GM12864 (cell line): ENCODE results near the gene VEGFC.
A peak's percentile ranks its signal among the peaks of the same experiment; 100 is the strongest.

Source experiments
- DNase-seq: peaks from one replicate; pipeline ENCODE4 v3.0.0-alpha.2; 2011; ENCODE audit warnings: low read depth
- H3K4me3 ChIP-seq: 2 replicates; pipeline ENCODE4 v1.5.1; 2011; ENCODE audit warnings: mild to moderate bottlenecking, low read depth, low read length, control low read depth
- CTCF ChIP-seq: IDR thresholded peaks from 2 replicates; pipeline ENCODE4 v1.5.1; 2011; ENCODE audit warnings: low read depth, mild to moderate bottlenecking, moderate library complexity, low read length, control low read depth, inconsistent platforms; ENCODE audit errors: missing control alignments

The VEGFC gene

GRCh38 chr4:176654565-176655216 lies 138.0 kb downstream of the VEGFC start:
- no peak for TF ChIP-seq CTCF
- no peak overlapping the region for H3K4me3 ChIP-seq
- no peak for DNase-seq

GRCh38 chr4:176653401-176654220 lies 139.1 kb downstream of the VEGFC start:
- DNase-seq: no peak
- no peak for TF ChIP-seq CTCF

GRCh38 chr4:176646311-176646710 lies 146.4 kb downstream of the VEGFC start:
- no peak overlapping the region for H3K4me3 ChIP-seq
- TF ChIP-seq CTCF: no peak

More at GRCh38 chr4:176653401-176654220, 139.1 kb downstream of the VEGFC start:
- H3K4me3 ChIP-seq: no peak overlapping the region

GRCh38 chr4:176645246-176645960 lies 147.3 kb downstream of the VEGFC start:
- no peak for DNase-seq
- TF ChIP-seq CTCF: no peak
- H3K4me3 ChIP-seq: no peak overlapping the region

More at GRCh38 chr4:176646311-176646710, 146.4 kb downstream of the VEGFC start:
- DNase-seq: no peak

GRCh38 chr4:176642472-176642871 lies 150.2 kb downstream of the VEGFC start:
- DNase-seq: no peak
- H3K4me3 ChIP-seq: no peak overlapping the region
- peak; percentile 19 for TF ChIP-seq CTCF

GRCh38 chr4:176641237-176641636 lies 151.5 kb downstream of the VEGFC start:
- no peak overlapping the region for H3K4me3 ChIP-seq
- no peak for TF ChIP-seq CTCF
- no peak for DNase-seq
